Hepatocyte (in vitro differentiated cells): Measurements from ENCODE around the gene PDLIM4. TPM values are rescaled to one million over a fixed set of nuclear protein-coding genes. Genes with fewer than 3 reads are reported as not detected.

Source experiments
- DNase-seq: peaks from one replicate; pipeline ENCODE4 v3.0.0-alpha.2; 2016; ENCODE audit warnings: low spot score
- H2AFZ ChIP-seq: fragments of 200-600 bp; sonication (generic); 2 replicates; pipeline ENCODE4 v1.6.0; 2016; ENCODE audit warnings: antibody characterized with exemption, mild to moderate bottlenecking
- H3K27ac ChIP-seq: fragments of 200-600 bp; sonication (generic); 2 replicates; pipeline ENCODE4 v1.5.1; 2016; ENCODE audit warnings: mild to moderate bottlenecking
- H3K27me3 ChIP-seq: fragments of 200-600 bp; sonication (generic); 2 replicates; pipeline ENCODE4 v1.6.1; 2016
- H3K36me3 ChIP-seq: fragments of 200-600 bp; sonication (generic); replicated peaks from 2 replicates; pipeline ENCODE4 v1.5.1; 2016; ENCODE audit warnings: low read depth; ENCODE audit not compliant: insufficient read depth
- H3K4me1 ChIP-seq: fragments of 200-600 bp; sonication (generic); 2 replicates; pipeline ENCODE4 v1.5.1; 2016; ENCODE audit warnings: mild to moderate bottlenecking, moderate library complexity; ENCODE audit not compliant: insufficient read depth
- H3K4me2 ChIP-seq: fragments of 200-600 bp; sonication (generic); 2 replicates; pipeline ENCODE4 v1.6.0; 2016
- H3K4me3 ChIP-seq: fragments of 200-600 bp; sonication (generic); 2 replicates; pipeline ENCODE4 v1.5.1; 2016; ENCODE audit warnings: mild to moderate bottlenecking
- H3K79me2 ChIP-seq: fragments of 200-600 bp; sonication (generic); 2 replicates; pipeline ENCODE4 v1.6.0; 2017; ENCODE audit warnings: mild to moderate bottlenecking
- H3K9me2 ChIP-seq: fragments of 200-600 bp; sonication (generic); replicated peaks from 2 replicates; pipeline ENCODE4 v1.6.0; 2017; ENCODE audit warnings: mild to moderate bottlenecking; ENCODE audit not compliant: insufficient read depth
- H3K9me3 ChIP-seq: fragments of 200-600 bp; sonication (generic); 2 replicates; pipeline ENCODE4 v1.5.1; 2016; ENCODE audit warnings: low read depth, mild to moderate bottlenecking
- H4K20me1 ChIP-seq: fragments of 200-600 bp; sonication (generic); 2 replicates; pipeline ENCODE4 v1.6.0; 2016; ENCODE audit warnings: mild to moderate bottlenecking; ENCODE audit not compliant: insufficient read depth, poor library complexity, severe bottlenecking
- CTCF ChIP-seq: fragments of 200-600 bp; sonication (generic); IDR thresholded peaks from 2 replicates; pipeline ENCODE4 v1.5.1; 2016; ENCODE audit warnings: antibody characterized with exemption, mild to moderate bottlenecking; ENCODE audit not compliant: poor library complexity
- EZH2 ChIP-seq: fragments of 200-600 bp; sonication (generic); IDR thresholded peaks from 2 replicates; pipeline ENCODE4 v1.6.1; 2016; ENCODE audit warnings: antibody characterized with exemption, mild to moderate bottlenecking, borderline replicate concordance
- EZH2phosphoT487 ChIP-seq: fragments of 200-600 bp; sonication (generic); IDR thresholded peaks from one replicate; pipeline ENCODE4 v1.6.1; 2018; ENCODE audit warnings: antibody characterized with exemption, mild to moderate bottlenecking, low read depth, moderate library complexity; ENCODE audit not compliant: unreplicated experiment, severe bottlenecking
- WGBS: methylation state at CpG from one replicate; pipeline ENCODE4 v1.1.6; 2016; ENCODE audit warnings: low lambda C conversion rate; ENCODE audit errors: missing lambda C conversion rate; 5-methylcytosine and 5-hydroxymethylcytosine counted together
- polyA plus RNA-seq: library from polyadenylated mRNA; unstranded; fragments of >200 nt; fragmentation: Nextera tagmentation; extraction: Ambion mirVana; gene quantifications from 2 replicates; pipeline ENCODE4 v1.2.1, GENCODE V29; 2016
- total RNA-seq: library from RNA; depleted of rRNA; stranded (reverse); fragments of >200 nt; gene quantifications from 2 replicates; pipeline ENCODE4 v1.2.3, GENCODE V29; 2014

PDLIM4 gene
- total and polyA plus RNA-seq, 2 experiments from 2014 or later = 16.4 to 102 TPM

DNA sequence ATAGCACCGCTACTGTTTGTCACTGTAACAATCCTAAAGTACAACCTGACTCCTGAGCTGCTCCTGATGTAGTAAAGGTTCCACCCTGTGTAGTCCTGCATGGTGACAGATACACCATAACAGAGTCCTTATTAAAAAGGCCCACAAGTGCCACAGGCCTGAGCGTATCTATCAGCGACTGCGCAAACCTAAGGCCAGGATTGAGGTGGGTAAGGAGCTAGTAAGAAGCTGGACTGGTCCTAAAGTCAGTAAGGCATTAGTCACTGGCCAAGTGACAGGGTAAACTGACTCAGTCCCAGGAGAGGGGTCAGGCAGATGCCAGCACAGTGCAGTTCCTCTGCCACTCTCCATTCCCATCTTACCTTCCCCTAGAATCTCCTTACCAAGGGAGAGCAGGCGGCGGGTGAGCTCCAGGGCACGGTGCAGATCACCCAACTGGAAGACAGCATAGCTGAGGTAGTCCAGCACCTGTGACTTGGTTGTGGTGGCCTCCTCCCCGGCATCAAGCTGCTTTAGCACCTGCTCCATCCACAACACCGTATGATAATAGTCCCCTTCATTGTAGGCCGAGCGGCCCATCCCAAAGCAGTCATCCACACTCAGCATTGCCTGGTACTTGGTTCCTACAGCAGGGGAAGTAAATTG lies 47.5 kb upstream of the PDLIM4 start:
- Histone ChIP-seq H3K4me2 (no peak overlapping the region), H3K4me3 (no peak overlapping the region), H4K20me1 (no peaks in the 10 kb centered on the region), H3K9me2 (no peaks in the 10 kb centered on the region), H3K36me3 (no peaks in the 10 kb centered on the region), H3K4me1 (no peaks in the 10 kb centered on the region), H2AFZ (no peak overlapping the region), H3K79me2 (no peaks in the 10 kb centered on the region), H3K9me3 (no peaks in the 10 kb centered on the region), H3K27me3 (no peaks in the 10 kb centered on the region), H3K27ac (no peak overlapping the region)
- DNase-seq = no peak
- TF ChIP-seq EZH2 (no peak), EZH2phosphoT487 (no peak), CTCF (no peak)
- WGBS = 97% methylated on average over 11 of the region's 11 CpGs

GRCh38 chr5:132210944-132211343 lies 46.6 kb upstream of the PDLIM4 start:
- 100% methylated on average over 1 of the region's 1 CpG for WGBS
- Histone ChIP-seq H3K36me3 (no peaks in the 10 kb centered on the region), H3K27ac (no peak overlapping the region), H3K4me1 (no peaks in the 10 kb centered on the region), H3K9me3 (no peaks in the 10 kb centered on the region), H3K9me2 (no peaks in the 10 kb centered on the region), H3K79me2 (no peaks in the 10 kb centered on the region), H2AFZ (no peak overlapping the region), H4K20me1 (no peaks in the 10 kb centered on the region), H3K4me3 (no peak overlapping the region), H3K27me3 (no peaks in the 10 kb centered on the region), H3K4me2 (no peak overlapping the region)
- no peak for TF ChIP-seq EZH2
- TF ChIP-seq EZH2phosphoT487 = no peak
- DNase-seq = no peak

DNA sequence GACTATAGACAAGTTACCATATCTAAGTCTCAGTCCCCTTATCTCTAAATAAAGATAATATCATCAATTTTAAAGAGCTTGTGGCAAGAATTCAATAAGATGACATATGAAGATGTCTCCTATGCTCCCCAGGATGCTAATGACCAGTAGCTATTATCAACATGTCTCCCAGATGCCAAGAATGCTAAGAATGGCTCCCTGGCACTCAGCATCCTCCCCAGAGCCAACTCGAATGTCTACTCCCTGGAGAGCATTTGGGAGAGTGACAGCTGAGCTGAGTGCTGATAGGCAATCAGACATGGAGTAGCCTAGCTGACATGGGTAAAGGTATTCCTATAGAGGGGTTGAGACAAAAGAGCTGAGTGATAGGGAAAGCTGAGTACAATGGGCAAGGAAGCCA lies 45.7 kb upstream of the PDLIM4 start:
- no peaks in the 10 kb centered on the region for H3K27me3 ChIP-seq
- no peaks in the 10 kb centered on the region for H3K9me3 ChIP-seq
- H3K4me3 ChIP-seq = no peak overlapping the region
- H3K79me2 ChIP-seq = no peaks in the 10 kb centered on the region
- H3K4me1 ChIP-seq = no peaks in the 10 kb centered on the region
- H3K4me2 ChIP-seq = no peak overlapping the region
- H3K27ac ChIP-seq = no peak overlapping the region
- H2AFZ ChIP-seq = no peak overlapping the region
- no peaks in the 10 kb centered on the region for H4K20me1 ChIP-seq
- 59% methylated on average over 1 of the region's 1 CpG for WGBS
- no peaks in the 10 kb centered on the region for H3K36me3 ChIP-seq
- no peak for DNase-seq
- H3K9me2 ChIP-seq = no peaks in the 10 kb centered on the region
- no peak for TF ChIP-seq EZH2phosphoT487
- no peak for TF ChIP-seq CTCF
- no peak for TF ChIP-seq EZH2

- no peak for DNase-seq
- Histone ChIP-seq H3K27ac (no peak overlapping the region), H4K20me1 (no peaks in the 10 kb centered on the region), H3K4me1 (no peaks in the 10 kb centered on the region), H3K79me2 (no peaks in the 10 kb centered on the region), H3K4me3 (no peak overlapping the region), H3K9me2 (no peaks in the 10 kb centered on the region), H3K36me3 (no peaks in the 10 kb centered on the region), H3K9me3 (no peaks in the 10 kb centered on the region), H3K4me2 (no peak overlapping the region), H2AFZ (no peak overlapping the region), H3K27me3 (no peaks in the 10 kb centered on the region)
- no peak for TF ChIP-seq CTCF
- WGBS = 97% methylated on average over 7 of the region's 7 CpGs
Measured at GRCh38 chr5:132213666-132214065, 43.8 kb upstream of the PDLIM4 start.
